CD4-positive, alpha-beta T cell treated with Interferon gamma for 1 hour (primary cell): ENCODE results near the gene AP3S1.
"Not testable (repeated sequence)": the region's sequence is repeated elsewhere in the genome, so short reads cannot be mapped to it uniquely, and the experiment has no call there.

Source experiments
- DNase-seq: peaks from one replicate; pipeline ENCODE4 v3.0.0-alpha.2; 2020

AP3S1 gene

GRCh38 chr5:115875447-115875846 lies 33.7 kb downstream of the AP3S1 start:
- no peak for DNase-seq

- DNase-seq = not testable (repeated sequence)
Observed at GRCh38 chr5:115877342-115877741, 35.6 kb downstream of the AP3S1 start.

GRCh38 chr5:115882434-115882833 lies 40.7 kb downstream of the AP3S1 start:
- not testable (repeated sequence) for DNase-seq

- no peak for DNase-seq
Observed at GRCh38 chr5:115884704-115885103, 43.0 kb downstream of the AP3S1 start.

GRCh38 chr5:115885208-115885607 lies 43.5 kb downstream of the AP3S1 start:
- not testable (repeated sequence) for DNase-seq

GRCh38 chr5:115888027-115888426 lies 46.3 kb downstream of the AP3S1 start:
- DNase-seq = no peak

- DNase-seq = no peak
Observed at GRCh38 chr5:115892021-115892420, 50.3 kb downstream of the AP3S1 start.

- DNase-seq = no peak
Observed at GRCh38 chr5:115894342-115894741, 52.6 kb downstream of the AP3S1 start.

- no peak for DNase-seq
Observed at GRCh38 chr5:115895821-115896220, 54.1 kb downstream of the AP3S1 start.

GRCh38 chr5:115898656-115899055 lies 56.9 kb downstream of the AP3S1 start:
- no peak for DNase-seq

GRCh38 chr5:115907177-115907576 lies 65.4 kb downstream of the AP3S1 start:
- no peak for DNase-seq

GRCh38 chr5:115913623-115914400 lies 72.1 kb downstream of the AP3S1 start:
- not testable (repeated sequence) for DNase-seq

- DNase-seq = no peak
Observed at GRCh38 chr5:115920171-115920725, 78.5 kb downstream of the AP3S1 start.

GRCh38 chr5:115928578-115929407 lies 87.1 kb downstream of the AP3S1 start:
- DNase-seq = not testable (repeated sequence)

GRCh38 chr5:115930171-115930570 lies 88.4 kb downstream of the AP3S1 start:
- DNase-seq = not testable (repeated sequence)

GRCh38 chr5:115930630-115931337 lies 89.0 kb downstream of the AP3S1 start:
- DNase-seq = no peak

- no peak for DNase-seq
Observed at GRCh38 chr5:115932991-115933390, 91.3 kb downstream of the AP3S1 start.

GRCh38 chr5:115934388-115934974 lies 92.7 kb downstream of the AP3S1 start:
- no peak for DNase-seq

- no peak for DNase-seq
Observed at GRCh38 chr5:115936031-115936430, 94.3 kb downstream of the AP3S1 start.

GRCh38 chr5:115939059-115939458 lies 97.3 kb downstream of the AP3S1 start:
- DNase-seq = no peak

- no peak for DNase-seq
Observed at GRCh38 chr5:115940080-115940810, 98.5 kb downstream of the AP3S1 start.
